Activated gamma-delta T cell treated with anti-CD3 and anti-CD28 coated beads, Interleukin-2, amount 50 U/mL, for 16 hours (primary cell): ENCODE measurements around the gene RETREG3.

Experiments
- DNase-seq: peaks from one replicate; pipeline ENCODE4 v3.0.0-alpha.2; 2020; ENCODE audit warnings: low read depth

Gene RETREG3

GRCh38 chr17:42612013-42612412 lies 2.8 kb upstream of the RETREG3 start:
- DNase-seq, result no peak

GRCh38 chr17:42609814-42610801 lies 934 bp upstream of the RETREG3 start:
- DNase-seq, result peak; percentile 4

- DNase-seq, result no peak
Measured at GRCh38 chr17:42608305-42609181, 631 bp downstream of the RETREG3 start.

- no peak for DNase-seq
Measured at GRCh38 chr17:42607769-42608168, 1.4 kb downstream of the RETREG3 start.

- DNase-seq, result no peak
Measured at GRCh38 chr17:42603318-42603717, 5.9 kb downstream of the RETREG3 start.

GRCh38 chr17:42598905-42599304 lies 10.3 kb downstream of the RETREG3 start:
- no peak for DNase-seq

GRCh38 chr17:42596386-42596785 lies 12.8 kb downstream of the RETREG3 start:
- no peak for DNase-seq

GRCh38 chr17:42591411-42591810 lies 17.8 kb downstream of the RETREG3 start:
- no peak for DNase-seq

GRCh38 chr17:42590886-42591285 lies 18.3 kb downstream of the RETREG3 start:
- no peak for DNase-seq

- DNase-seq, result no peak
Measured at GRCh38 chr17:42586514-42587230, 22.5 kb downstream of the RETREG3 start.

- no peak for DNase-seq
Measured at GRCh38 chr17:42585353-42585752, 23.8 kb downstream of the RETREG3 start.

GRCh38 chr17:42584880-42585279 lies 24.3 kb downstream of the RETREG3 start:
- no peak for DNase-seq

GRCh38 chr17:42581744-42582270 lies 27.4 kb downstream of the RETREG3 start:
- no peak for DNase-seq

- DNase-seq, result no peak
Measured at GRCh38 chr17:42579794-42580551, 29.2 kb downstream of the RETREG3 start.

GRCh38 chr17:42578282-42578869 lies 30.8 kb downstream of the RETREG3 start:
- DNase-seq, result peak; percentile 41

GRCh38 chr17:42577532-42578281 lies 31.5 kb downstream of the RETREG3 start, which contains the start of gene PSMC3IP:
PSMC3IP (minus strand) TSS chr17:42577729; CDS start chr17:42577686, 43 bp downstream.
- DNase-seq, result peak; percentile 87

- DNase-seq, result no peak
Measured at GRCh38 chr17:42577140-42577531, 32.0 kb downstream of the RETREG3 start.

GRCh38 chr17:42574463-42574862 lies 34.7 kb downstream of the RETREG3 start:
- DNase-seq, result no peak

- no peak for DNase-seq
Measured at GRCh38 chr17:42573095-42573494, 36.1 kb downstream of the RETREG3 start.
